Hepatocyte (in vitro differentiated cells): ENCODE measurements around the gene BCL2. TPM values are rescaled to one million over a fixed set of nuclear protein-coding genes. Genes with fewer than 3 reads are reported as not detected.

Experiments used
- DNase-seq: peaks from one replicate; pipeline ENCODE4 v3.0.0-alpha.2; 2016; ENCODE audit warnings: low spot score
- H2AFZ ChIP-seq: fragments of 200-600 bp; sonication (generic); 2 replicates; pipeline ENCODE4 v1.6.0; 2016; ENCODE audit warnings: antibody characterized with exemption, mild to moderate bottlenecking
- H3K27ac ChIP-seq: fragments of 200-600 bp; sonication (generic); 2 replicates; pipeline ENCODE4 v1.5.1; 2016; ENCODE audit warnings: mild to moderate bottlenecking
- H3K27me3 ChIP-seq: fragments of 200-600 bp; sonication (generic); 2 replicates; pipeline ENCODE4 v1.6.1; 2016
- H3K36me3 ChIP-seq: fragments of 200-600 bp; sonication (generic); replicated peaks from 2 replicates; pipeline ENCODE4 v1.5.1; 2016; ENCODE audit warnings: low read depth; ENCODE audit not compliant: insufficient read depth
- H3K4me1 ChIP-seq: fragments of 200-600 bp; sonication (generic); 2 replicates; pipeline ENCODE4 v1.5.1; 2016; ENCODE audit warnings: mild to moderate bottlenecking, moderate library complexity; ENCODE audit not compliant: insufficient read depth
- H3K4me2 ChIP-seq: fragments of 200-600 bp; sonication (generic); 2 replicates; pipeline ENCODE4 v1.6.0; 2016
- H3K4me3 ChIP-seq: fragments of 200-600 bp; sonication (generic); 2 replicates; pipeline ENCODE4 v1.5.1; 2016; ENCODE audit warnings: mild to moderate bottlenecking
- H3K79me2 ChIP-seq: fragments of 200-600 bp; sonication (generic); 2 replicates; pipeline ENCODE4 v1.6.0; 2017; ENCODE audit warnings: mild to moderate bottlenecking
- H3K9me2 ChIP-seq: fragments of 200-600 bp; sonication (generic); replicated peaks from 2 replicates; pipeline ENCODE4 v1.6.0; 2017; ENCODE audit warnings: mild to moderate bottlenecking; ENCODE audit not compliant: insufficient read depth
- H3K9me3 ChIP-seq: fragments of 200-600 bp; sonication (generic); 2 replicates; pipeline ENCODE4 v1.5.1; 2016; ENCODE audit warnings: low read depth, mild to moderate bottlenecking
- H4K20me1 ChIP-seq: fragments of 200-600 bp; sonication (generic); 2 replicates; pipeline ENCODE4 v1.6.0; 2016; ENCODE audit warnings: mild to moderate bottlenecking; ENCODE audit not compliant: insufficient read depth, poor library complexity, severe bottlenecking
- CTCF ChIP-seq: fragments of 200-600 bp; sonication (generic); IDR thresholded peaks from 2 replicates; pipeline ENCODE4 v1.5.1; 2016; ENCODE audit warnings: antibody characterized with exemption, mild to moderate bottlenecking; ENCODE audit not compliant: poor library complexity
- EZH2 ChIP-seq: fragments of 200-600 bp; sonication (generic); IDR thresholded peaks from 2 replicates; pipeline ENCODE4 v1.6.1; 2016; ENCODE audit warnings: antibody characterized with exemption, mild to moderate bottlenecking, borderline replicate concordance
- EZH2phosphoT487 ChIP-seq: fragments of 200-600 bp; sonication (generic); IDR thresholded peaks from one replicate; pipeline ENCODE4 v1.6.1; 2018; ENCODE audit warnings: antibody characterized with exemption, mild to moderate bottlenecking, low read depth, moderate library complexity; ENCODE audit not compliant: unreplicated experiment, severe bottlenecking
- WGBS: methylation state at CpG from one replicate; pipeline ENCODE4 v1.1.6; 2016; ENCODE audit warnings: low lambda C conversion rate; ENCODE audit errors: missing lambda C conversion rate; 5-methylcytosine and 5-hydroxymethylcytosine counted together
- polyA plus RNA-seq: library from polyadenylated mRNA; unstranded; fragments of >200 nt; fragmentation: Nextera tagmentation; extraction: Ambion mirVana; gene quantifications from 2 replicates; pipeline ENCODE4 v1.2.1, GENCODE V29; 2016
- total RNA-seq: library from RNA; depleted of rRNA; stranded (reverse); fragments of >200 nt; gene quantifications from 2 replicates; pipeline ENCODE4 v1.2.3, GENCODE V29; 2014

Gene BCL2
- total and polyA plus RNA-seq, 2 experiments from 2014 or later: 1.0 to 11.4 TPM

GRCh38 chr18:63150326-63150725 lies 169.2 kb downstream of the BCL2 start:
- no peak for TF ChIP-seq EZH2phosphoT487
- no peak for TF ChIP-seq EZH2
- TF ChIP-seq CTCF: no peak
- Histone ChIP-seq H3K9me2 (no peaks in the 10 kb centered on the region), H3K4me1 (no peaks in the 10 kb centered on the region), H3K36me3 (no peaks in the 10 kb centered on the region), H3K9me3 (no peaks in the 10 kb centered on the region), H3K4me3 (no peak overlapping the region), H3K4me2 (no peak overlapping the region), H3K27me3 (no peaks in the 10 kb centered on the region), H2AFZ (no peak overlapping the region), H4K20me1 (no peaks in the 10 kb centered on the region), H3K79me2 (no peaks in the 10 kb centered on the region), H3K27ac (no peak overlapping the region)
- DNase-seq: no peak
- 87% methylated on average over 8 of the region's 8 CpGs for WGBS

- no peak overlapping the region for H2AFZ ChIP-seq
- no peaks in the 10 kb centered on the region for H3K9me3 ChIP-seq
- TF ChIP-seq EZH2phosphoT487: no peak
- TF ChIP-seq CTCF: no peak
- no peak for TF ChIP-seq EZH2
- no peaks in the 10 kb centered on the region for H3K4me1 ChIP-seq
- WGBS: 78% methylated on average over 9 of the region's 9 CpGs
- no peak for DNase-seq
- no peak overlapping the region for H3K4me2 ChIP-seq
- H3K79me2 ChIP-seq: no peaks in the 10 kb centered on the region
- H3K4me3 ChIP-seq: no peak overlapping the region
- H4K20me1 ChIP-seq: no peaks in the 10 kb centered on the region
- no peaks in the 10 kb centered on the region for H3K9me2 ChIP-seq
- no peaks in the 10 kb centered on the region for H3K36me3 ChIP-seq
- H3K27me3 ChIP-seq: no peaks in the 10 kb centered on the region
- no peak overlapping the region for H3K27ac ChIP-seq
Measured at GRCh38 chr18:63149302-63149587, 170.3 kb downstream of the BCL2 start.

- TF ChIP-seq CTCF: no peak
- no peak for TF ChIP-seq EZH2
- no peak for TF ChIP-seq EZH2phosphoT487
- Histone ChIP-seq H3K9me2 (no peaks in the 10 kb centered on the region), H3K36me3 (no peaks in the 10 kb centered on the region), H3K27me3 (no peaks in the 10 kb centered on the region), H3K4me3 (no peak overlapping the region), H3K27ac (peak overlapping the region; percentile 7), H3K79me2 (no peaks in the 10 kb centered on the region), H3K4me1 (no peaks in the 10 kb centered on the region), H2AFZ (no peak overlapping the region), H4K20me1 (no peaks in the 10 kb centered on the region), H3K9me3 (no peaks in the 10 kb centered on the region), H3K4me2 (no peak overlapping the region)
- 80% methylated on average over 14 of the region's 14 CpGs for WGBS
- DNase-seq: no peak
Measured at GRCh38 chr18:63148449-63149301, 170.9 kb downstream of the BCL2 start.
